ENCODE results near the gene APOA4.
"Not testable (repeated sequence)": the region's sequence is repeated elsewhere in the genome, so short reads cannot be mapped to it uniquely, and the experiment has no call there.

DNA sequence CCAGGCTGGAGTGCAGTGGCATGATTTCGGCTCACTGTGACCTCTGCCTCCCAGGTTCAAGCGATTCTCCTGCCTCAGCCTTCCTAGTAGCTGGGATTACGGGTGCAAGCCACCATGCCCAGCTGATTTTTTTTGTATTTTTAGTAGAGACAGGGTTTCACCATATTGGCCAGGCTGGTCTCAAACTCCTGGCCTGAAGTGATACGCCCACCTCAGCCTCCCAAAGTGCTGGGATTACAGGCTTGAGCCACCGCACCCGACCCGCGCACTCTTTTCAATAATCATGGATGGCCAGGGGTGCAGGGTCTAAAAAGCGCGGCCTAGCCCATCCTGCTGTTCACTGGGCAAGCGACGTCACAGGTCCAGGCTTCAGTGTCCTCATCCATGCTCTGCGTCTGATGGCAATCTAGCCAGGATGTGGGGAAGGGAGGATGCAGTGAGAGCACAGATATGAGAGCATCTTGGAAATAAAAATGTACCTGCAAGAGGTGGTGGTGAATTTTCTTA is 11.5 kb upstream of the APOA4 start:
- TF ChIP-seq CTCF, POLR2A (IDR thresholded peaks at IDR 0.05): not testable (repeated sequence)

Data from uterus (tissue), 2 donors.